Activated CD8-positive, alpha-beta T cell treated with anti-CD3 and anti-CD28 coated beads for 36 hours (primary cell): ENCODE data around the gene MTR. TPM values are rescaled to one million over a fixed set of nuclear protein-coding genes. Genes with fewer than 3 reads are reported as not detected.
"Not testable (repeated sequence)": the region's sequence is repeated elsewhere in the genome, so short reads cannot be mapped to it uniquely, and the experiment has no call there.

Experiments
- ATAC-seq: fragments of 200-7000 bp; cut with Tn5 transposase; one replicate; pipeline ENCODE4 v1.10.0; 2021; ENCODE audit warnings: mild to moderate bottlenecking, moderate library complexity
- CTCF ChIA-PET: fragments of 350-600 bp; sonication (Branson Sonifier 250); formaldehyde crosslinking; loops from one replicate; lab custom pipeline; 2021; ENCODE audit warnings: antibody characterized with exemption; lab: Charles Lee
- POLR2A ChIA-PET: fragments of 350-600 bp; sonication (Branson Sonifier 250); formaldehyde crosslinking; loops from one replicate; lab custom pipeline; 2021; ENCODE audit warnings: antibody characterized with exemption; lab: Charles Lee
- DNase-seq: peaks from one replicate; pipeline ENCODE4 v3.0.0-alpha.2; 2020
- H3K27ac Mint-ChIP-seq: one replicate; pipeline ENCODE4 v1.8.0; 2021; ENCODE audit warnings: mild to moderate bottlenecking, mixed read lengths
- H3K27me3 Mint-ChIP-seq: one replicate; pipeline ENCODE4 v1.8.0; 2021; ENCODE audit warnings: mixed read lengths
- H3K36me3 Mint-ChIP-seq: one replicate; pipeline ENCODE4 v1.8.0; 2021; ENCODE audit warnings: low read depth, mixed read lengths
- H3K4me1 Mint-ChIP-seq: one replicate; pipeline ENCODE4 v1.8.0; 2021; ENCODE audit warnings: low read depth, mixed read lengths
- H3K4me3 Mint-ChIP-seq: one replicate; pipeline ENCODE4 v1.8.0; 2021; ENCODE audit warnings: mild to moderate bottlenecking, moderate library complexity, mixed read lengths
- H3K9me3 Mint-ChIP-seq: one replicate; pipeline ENCODE4 v1.8.0; 2021; ENCODE audit warnings: mixed read lengths
- intact Hi-C: fragments of 100-400 bp; cut with micrococcal nuclease; formaldehyde crosslinking; loops from one replicate; pipeline ENCODE4 v1.10.0; 2022
- total RNA-seq, 2 experiments: library from RNA; stranded (reverse); gene quantifications; one replicate each; pipeline ENCODE4 v1.2.3, GENCODE V29; 2021
- TF ChIP-seq, protein P1 (sequence below): fragments of 200-600 bp; IDR thresholded peaks from one replicate; pipeline ENCODE4 v1.8.0; 2022; ENCODE audit warnings: antibody characterized with exemption, mild to moderate bottlenecking

MTR gene
- total RNA-seq, 2 experiments from 2014 or later: 72.4 to 72.7 TPM

DNA sequence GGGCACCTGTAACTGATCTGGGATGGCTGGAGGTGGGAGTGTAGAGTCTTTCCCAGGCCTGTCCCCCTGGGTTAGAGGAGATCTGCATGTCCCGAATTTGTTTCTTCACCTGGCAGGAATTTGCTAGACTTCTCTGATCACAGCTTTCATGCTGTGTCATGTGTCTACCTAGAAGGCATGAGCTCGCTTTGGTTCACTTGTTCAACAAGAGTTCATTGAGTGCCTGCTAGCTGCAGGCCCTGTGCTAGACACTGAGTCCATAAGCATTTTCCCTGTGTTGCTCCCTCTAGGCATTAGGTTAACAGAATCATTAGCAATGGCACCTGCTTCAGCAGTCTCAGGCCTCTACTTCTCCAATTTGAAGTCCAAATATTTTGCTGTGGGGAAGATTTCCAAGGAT is 101.6 kb downstream of the MTR start:
- H3K27ac Mint-ChIP-seq: no peak overlapping the region
- H3K36me3 Mint-ChIP-seq: peaks cover 75% of the 10 kb centered on the region
- ChIA-PET POLR2A (no interaction called here), CTCF (interaction anchor here (0.7 to 1.0 kb wide), 3 partner anchors 26 to 137 kb away, joined by 3 read pairs; no protein-coding TSS in a partner anchor)
- no peak overlapping the region for H3K4me3 Mint-ChIP-seq
- H3K27me3 Mint-ChIP-seq: no peaks in the 10 kb centered on the region
- no peak for ATAC-seq
- intact Hi-C loops: no loop called here
- H3K4me1 Mint-ChIP-seq: no peaks in the 10 kb centered on the region
- TF ChIP-seq, protein P1, sequence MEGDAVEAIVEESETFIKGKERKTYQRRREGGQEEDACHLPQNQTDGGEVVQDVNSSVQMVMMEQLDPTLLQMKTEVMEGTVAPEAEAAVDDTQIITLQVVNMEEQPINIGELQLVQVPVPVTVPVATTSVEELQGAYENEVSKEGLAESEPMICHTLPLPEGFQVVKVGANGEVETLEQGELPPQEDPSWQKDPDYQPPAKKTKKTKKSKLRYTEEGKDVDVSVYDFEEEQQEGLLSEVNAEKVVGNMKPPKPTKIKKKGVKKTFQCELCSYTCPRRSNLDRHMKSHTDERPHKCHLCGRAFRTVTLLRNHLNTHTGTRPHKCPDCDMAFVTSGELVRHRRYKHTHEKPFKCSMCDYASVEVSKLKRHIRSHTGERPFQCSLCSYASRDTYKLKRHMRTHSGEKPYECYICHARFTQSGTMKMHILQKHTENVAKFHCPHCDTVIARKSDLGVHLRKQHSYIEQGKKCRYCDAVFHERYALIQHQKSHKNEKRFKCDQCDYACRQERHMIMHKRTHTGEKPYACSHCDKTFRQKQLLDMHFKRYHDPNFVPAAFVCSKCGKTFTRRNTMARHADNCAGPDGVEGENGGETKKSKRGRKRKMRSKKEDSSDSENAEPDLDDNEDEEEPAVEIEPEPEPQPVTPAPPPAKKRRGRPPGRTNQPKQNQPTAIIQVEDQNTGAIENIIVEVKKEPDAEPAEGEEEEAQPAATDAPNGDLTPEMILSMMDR: no peak
- peaks cover 8% of the 10 kb centered on the region for H3K9me3 Mint-ChIP-seq
- DNase-seq: no peak

DNA sequence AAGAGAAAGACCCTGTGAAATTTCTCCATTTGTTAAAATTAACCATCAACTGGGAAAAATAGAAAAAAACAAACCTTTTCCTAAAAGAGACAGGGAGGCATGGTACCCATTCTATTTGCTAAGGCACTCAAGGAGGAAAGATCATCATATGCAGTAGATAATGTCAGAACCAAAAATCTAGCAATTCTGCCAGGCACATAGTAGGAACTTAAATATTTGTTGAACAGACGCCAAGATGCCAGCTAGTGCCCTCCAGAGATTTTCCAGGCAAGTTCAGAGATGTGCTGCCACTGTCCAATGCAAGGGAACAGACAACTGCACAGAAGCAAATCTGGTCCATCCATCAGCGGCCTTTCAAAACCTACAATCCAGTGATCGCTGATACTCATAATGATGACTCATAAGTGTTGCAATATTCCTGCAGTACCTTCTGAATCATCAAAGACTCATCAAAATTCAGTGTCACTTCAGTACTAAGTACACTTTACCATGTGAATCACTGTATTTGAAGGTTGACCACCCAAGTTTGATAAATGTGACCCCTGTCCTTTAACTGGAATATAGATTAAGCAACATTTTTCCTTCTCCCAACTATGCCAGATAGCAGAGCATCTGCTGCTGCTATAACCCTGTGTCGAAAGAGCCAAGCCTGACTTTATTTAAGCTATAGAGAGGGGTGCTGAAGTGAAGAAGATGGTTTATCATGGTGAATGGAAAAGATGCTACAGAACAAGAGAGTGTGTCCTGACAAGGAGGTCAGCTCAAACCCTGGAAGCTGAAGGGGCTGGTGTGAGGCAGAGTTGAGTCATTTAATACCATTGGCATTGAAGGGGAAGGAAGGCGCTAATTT is 110.0 kb downstream of the MTR start:
- DNase-seq (peak; percentile 8), ATAC-seq (peak; percentile 77)
- CTCF ChIA-PET: no interaction called here
- POLR2A ChIA-PET: no interaction called here
- intact Hi-C loops: no loop called here
- Mint-ChIP-seq H3K4me1 (peaks cover 12% of the 10 kb centered on the region), H3K36me3 (peaks cover 20% of the 10 kb centered on the region), H3K9me3 (peaks cover 14% of the 10 kb centered on the region), H3K27ac (no peak overlapping the region), H3K4me3 (no peak overlapping the region), H3K27me3 (no peaks in the 10 kb centered on the region)
- TF ChIP-seq, protein P1: no peak

DNA sequence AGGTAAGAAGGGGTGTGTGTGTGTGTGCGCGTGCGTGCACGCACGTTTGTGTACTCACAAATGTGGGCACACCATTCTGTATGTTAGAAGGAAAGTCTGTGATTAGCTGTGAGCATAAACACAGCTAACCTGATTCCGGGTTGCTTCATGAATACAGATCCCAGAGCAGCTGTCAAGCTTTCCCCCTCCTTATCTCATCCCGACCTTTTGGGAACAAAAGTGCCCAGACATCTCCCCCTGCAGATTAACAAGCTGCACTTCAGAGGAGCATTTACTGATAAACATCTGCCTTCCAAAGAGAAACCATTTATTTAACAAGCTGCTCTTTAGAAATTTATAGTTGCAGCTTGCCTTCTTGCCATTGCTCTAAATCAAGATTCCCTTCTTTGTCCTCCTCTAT is 112.1 kb downstream of the MTR start:
- Mint-ChIP-seq H3K36me3 (peaks cover 2% of the 10 kb centered on the region), H3K27ac (no peak overlapping the region), H3K9me3 (peaks cover 5% of the 10 kb centered on the region), H3K4me1 (peaks cover 12% of the 10 kb centered on the region), H3K27me3 (no peaks in the 10 kb centered on the region), H3K4me3 (no peak overlapping the region)
- ChIA-PET CTCF (no interaction called here), POLR2A (no interaction called here)
- DNase-seq: no peak
- TF ChIP-seq, protein P1: no peak
- no peak for ATAC-seq
- intact Hi-C loops: no loop called here

DNA sequence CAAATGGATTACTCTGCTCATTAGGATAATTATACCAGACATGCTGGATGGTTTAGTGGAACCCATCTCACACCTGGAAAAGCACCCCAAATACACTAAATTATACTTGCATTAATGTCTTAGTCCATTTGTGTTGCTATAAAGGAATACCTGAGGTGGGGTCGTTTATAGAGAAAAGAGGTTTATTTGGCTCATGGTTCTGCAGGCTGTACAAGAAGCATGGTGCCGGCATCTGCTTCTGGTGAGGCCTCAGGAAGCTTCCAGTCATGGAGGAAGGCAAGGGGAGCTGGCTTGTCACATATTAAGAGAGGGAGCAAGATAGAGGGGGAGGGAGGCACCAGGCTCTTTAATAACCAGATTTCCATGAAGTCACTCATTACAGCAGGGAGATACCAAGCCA is 113.6 kb downstream of the MTR start:
- H3K36me3 Mint-ChIP-seq: no peaks in the 10 kb centered on the region
- DNase-seq (no peak), ATAC-seq (no peak)
- peaks cover 16% of the 10 kb centered on the region for H3K4me1 Mint-ChIP-seq
- TF ChIP-seq, protein P1: no peak
- POLR2A ChIA-PET: no interaction called here
- H3K27ac Mint-ChIP-seq: no peak overlapping the region
- H3K27me3 Mint-ChIP-seq: no peaks in the 10 kb centered on the region
- no peak overlapping the region for H3K4me3 Mint-ChIP-seq
- CTCF ChIA-PET: interaction anchor here (0.7 to 1.4 kb wide), 2 partner anchors 10 to 149 kb away, joined by 3 to 4 read pairs; no protein-coding TSS in a partner anchor
- peaks cover 4% of the 10 kb centered on the region for H3K9me3 Mint-ChIP-seq
- intact Hi-C loops: no loop called here

DNA sequence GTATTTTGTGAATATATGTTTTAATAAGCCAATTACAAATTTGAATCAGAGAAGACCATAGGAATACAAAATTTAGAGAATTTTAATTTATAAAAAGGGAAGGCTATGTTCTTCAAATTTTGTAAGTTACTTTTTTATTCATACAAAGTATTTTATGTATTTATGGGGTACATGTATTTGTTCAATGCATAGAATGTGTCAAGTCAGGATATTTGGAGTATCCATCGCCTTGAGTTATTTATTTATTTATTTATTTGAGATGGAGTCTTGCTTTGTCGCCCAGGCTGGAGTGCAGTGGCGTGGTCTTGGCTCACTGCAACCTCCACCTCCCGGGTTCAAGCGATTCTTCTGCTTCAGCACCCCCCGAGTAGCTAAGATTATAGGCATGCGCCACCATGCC is 116.0 kb downstream of the MTR start:
- H3K4me3 Mint-ChIP-seq, H3K4me1 Mint-ChIP-seq, intact Hi-C loops, POLR2A ChIA-PET, H3K27ac Mint-ChIP-seq, DNase-seq, ATAC-seq, H3K36me3 Mint-ChIP-seq, CTCF ChIA-PET, H3K27me3 Mint-ChIP-seq, H3K9me3 Mint-ChIP-seq: not testable (repeated sequence)
